Psoas muscle (tissue), 8 donors: Measurements from ENCODE around the gene CCDC88A. TPM values are rescaled to one million over a fixed set of nuclear protein-coding genes. Genes with fewer than 3 reads are reported as not detected.

ENCODE experiments used
- ATAC-seq, 4 donors: fragments of 200-7000 bp; cut with Tn5 transposase; one replicate each; pipeline ENCODE4 v1.9.1; 2020; ENCODE audit warnings: moderate library complexity in 3 of 4, mild to moderate bottlenecking in 2 of 4
- DNase-seq, 2 donors: peaks; one replicate each; pipeline ENCODE4 v3.0.0-alpha.2; 2020
- H3K27ac ChIP-seq: fragments of 200-600 bp; one replicate; pipeline ENCODE4 v1.8.0; 2022
- H3K27me3 ChIP-seq, 3 donors: fragments of 200-600 bp in 1 of 3; one replicate each; pipeline versions ENCODE4 v1.6.1 to v1.8.0; 2013 to 2022; ENCODE audit warnings: low read length in 2 of 3, mild to moderate bottlenecking in 2 of 3, moderate library complexity in 1 of 3; ENCODE audit not compliant: insufficient read depth in 3 of 3
- H3K36me3 ChIP-seq, 2 donors: fragments of 200-600 bp in 1 of 2; one replicate each; pipeline versions ENCODE4 v1.6.1 to v1.8.0; 2013 to 2022; ENCODE audit warnings: low read depth in 1 of 2, mild to moderate bottlenecking in 1 of 2, moderate library complexity in 1 of 2; ENCODE audit not compliant: insufficient read depth in 1 of 2
- H3K4me1 ChIP-seq: fragments of 200-600 bp; one replicate; pipeline ENCODE4 v1.8.0; 2022
- H3K4me3 ChIP-seq: fragments of 200-600 bp; one replicate; pipeline ENCODE4 v1.8.0; 2022; ENCODE audit warnings: mild to moderate bottlenecking
- H3K9me3 ChIP-seq: fragments of 200-600 bp; one replicate; pipeline ENCODE4 v1.8.0; 2022
- WGBS, 3 donors: extraction: QIAGEN DNeasy Blood & Tissue Kit; methylation state at CpG; one replicate each; pipeline versions ENCODE4 v1.1.6 to v1.1.7; 2013; 5-methylcytosine and 5-hydroxymethylcytosine counted together
- intact Hi-C, 2 donors: fragments of 100-400 bp; cut with DNase I; formaldehyde crosslinking; loops; one replicate each; pipeline versions ENCODE4 v1.11.0 to v1.14.2; 2022
- long read RNA-seq, 2 donors: library from polyadenylated mRNA; unstranded; transcript quantifications; one replicate each; pipeline ENCODE4 v2.0.0, GENCODE V29; 2021
- polyA plus RNA-seq, 3 donors: library from polyadenylated mRNA; stranded (reverse); fragments of 200-250 nt; gene quantifications; one replicate each; pipeline ENCODE4 v1.2.3, GENCODE V29; 2013
- total RNA-seq, 4 donors: library from RNA; stranded (reverse); fragmentation: NEBNext Ultra II Directional in 2 of 4; extraction: Animal tissue kit (Norgen Biotek cat#: 25700) in 2 of 4; gene quantifications; one replicate each; pipeline versions ENCODE4 v1.2.1 to v1.2.4, GENCODE V29; 2021 to 2023
- TF ChIP-seq, protein P1 (sequence below): fragments of 200-600 bp; IDR thresholded peaks from one replicate; pipeline ENCODE4 v1.8.0; 2022; ENCODE audit warnings: antibody characterized with exemption
- donor health status: healthy with polysubstance abuse.
- donor health status: DM: no; HTN: no; CAD: no; lungs with moderate emphysema.
- donor health status: Bipolar disorder and iron deficiency.
- donor health status: healthy.
- donor health status: DM: yes; HTN: yes; CAD: no.
- donor health status: DM: no; HTN: no; CAD: no.
- donor health status: DM: no; HTN: no; CAD: no.
- donor health status: DM: yes; HTN: yes; CAD: no.

Gene CCDC88A, protein sequence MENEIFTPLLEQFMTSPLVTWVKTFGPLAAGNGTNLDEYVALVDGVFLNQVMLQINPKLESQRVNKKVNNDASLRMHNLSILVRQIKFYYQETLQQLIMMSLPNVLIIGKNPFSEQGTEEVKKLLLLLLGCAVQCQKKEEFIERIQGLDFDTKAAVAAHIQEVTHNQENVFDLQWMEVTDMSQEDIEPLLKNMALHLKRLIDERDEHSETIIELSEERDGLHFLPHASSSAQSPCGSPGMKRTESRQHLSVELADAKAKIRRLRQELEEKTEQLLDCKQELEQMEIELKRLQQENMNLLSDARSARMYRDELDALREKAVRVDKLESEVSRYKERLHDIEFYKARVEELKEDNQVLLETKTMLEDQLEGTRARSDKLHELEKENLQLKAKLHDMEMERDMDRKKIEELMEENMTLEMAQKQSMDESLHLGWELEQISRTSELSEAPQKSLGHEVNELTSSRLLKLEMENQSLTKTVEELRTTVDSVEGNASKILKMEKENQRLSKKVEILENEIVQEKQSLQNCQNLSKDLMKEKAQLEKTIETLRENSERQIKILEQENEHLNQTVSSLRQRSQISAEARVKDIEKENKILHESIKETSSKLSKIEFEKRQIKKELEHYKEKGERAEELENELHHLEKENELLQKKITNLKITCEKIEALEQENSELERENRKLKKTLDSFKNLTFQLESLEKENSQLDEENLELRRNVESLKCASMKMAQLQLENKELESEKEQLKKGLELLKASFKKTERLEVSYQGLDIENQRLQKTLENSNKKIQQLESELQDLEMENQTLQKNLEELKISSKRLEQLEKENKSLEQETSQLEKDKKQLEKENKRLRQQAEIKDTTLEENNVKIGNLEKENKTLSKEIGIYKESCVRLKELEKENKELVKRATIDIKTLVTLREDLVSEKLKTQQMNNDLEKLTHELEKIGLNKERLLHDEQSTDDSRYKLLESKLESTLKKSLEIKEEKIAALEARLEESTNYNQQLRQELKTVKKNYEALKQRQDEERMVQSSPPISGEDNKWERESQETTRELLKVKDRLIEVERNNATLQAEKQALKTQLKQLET (N-terminal part only)
- 10 to 100 TPM; 12.3 to 21.4 (median 16.8) TPM for total RNA-seq
- 1 to 10 TPM; 4.7 to 8.9 (median 5.6) TPM for polyA plus RNA-seq
- long read RNA-seq, donor 1, partial matches to known transcripts: 5 of 6 reads
- long read RNA-seq, donor 1, other reads (novel, unspliced or antisense): 1 of 6 reads
- long read RNA-seq, donor 2, partial matches to known transcripts: 9 of 13 reads
- long read RNA-seq, donor 2, other reads (novel, unspliced or antisense): 4 of 13 reads

DNA sequence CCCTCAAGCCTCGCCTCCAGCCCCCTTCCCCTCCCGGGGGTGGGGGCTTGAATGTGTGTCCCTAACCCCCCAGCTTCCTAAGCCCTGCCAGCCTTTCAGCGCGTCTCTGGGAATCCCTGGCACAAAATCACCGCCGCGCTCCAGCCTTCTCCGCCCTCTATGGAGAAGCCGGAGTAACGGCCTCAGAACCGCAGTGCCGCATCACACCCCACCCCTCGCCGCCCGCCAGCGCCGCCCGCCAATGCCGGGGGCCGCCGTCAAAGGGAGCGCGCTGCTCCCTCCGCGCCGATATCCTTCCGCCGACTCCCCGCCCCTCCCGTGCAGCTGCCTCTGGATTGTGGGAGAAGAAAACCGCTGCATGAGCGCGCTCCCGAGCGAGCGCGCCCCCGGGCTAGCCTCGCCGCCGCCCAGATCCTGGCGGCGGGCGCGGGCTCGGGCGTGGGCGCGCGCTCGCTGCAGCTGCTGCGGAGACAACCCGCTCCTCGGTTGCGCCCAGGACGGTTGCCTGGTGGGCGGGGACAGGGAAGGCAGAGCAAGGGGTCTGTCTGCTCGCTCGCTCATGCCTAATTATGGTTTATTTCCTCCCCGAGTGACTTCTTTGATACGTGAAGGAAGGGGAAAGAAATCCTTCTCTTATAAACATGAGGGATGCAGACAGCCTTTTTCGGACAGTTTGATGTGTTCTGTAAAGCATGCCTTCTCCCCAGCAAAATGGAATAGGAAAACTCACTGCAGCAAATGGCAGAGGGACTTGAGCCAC, at the start of gene CCDC88A:
TSS of gene CCDC88A (minus strand) at position 178 of the 760 bp plus-strand sequence. CDS start 777 bp downstream, outside the sequence.
- Histone ChIP-seq H3K4me1 (peaks cover 13% of the 10 kb centered on the region), H3K9me3 (no peaks in the 10 kb centered on the region), H3K4me3 (peak within 1 kb of the TSS; percentile 89), H3K27ac (peak within 1 kb of the TSS; percentile 87), H3K27me3 (no peaks in the 10 kb centered on the region), H3K36me3 (no peaks in the 10 kb centered on the region)
- TF ChIP-seq, protein P1, sequence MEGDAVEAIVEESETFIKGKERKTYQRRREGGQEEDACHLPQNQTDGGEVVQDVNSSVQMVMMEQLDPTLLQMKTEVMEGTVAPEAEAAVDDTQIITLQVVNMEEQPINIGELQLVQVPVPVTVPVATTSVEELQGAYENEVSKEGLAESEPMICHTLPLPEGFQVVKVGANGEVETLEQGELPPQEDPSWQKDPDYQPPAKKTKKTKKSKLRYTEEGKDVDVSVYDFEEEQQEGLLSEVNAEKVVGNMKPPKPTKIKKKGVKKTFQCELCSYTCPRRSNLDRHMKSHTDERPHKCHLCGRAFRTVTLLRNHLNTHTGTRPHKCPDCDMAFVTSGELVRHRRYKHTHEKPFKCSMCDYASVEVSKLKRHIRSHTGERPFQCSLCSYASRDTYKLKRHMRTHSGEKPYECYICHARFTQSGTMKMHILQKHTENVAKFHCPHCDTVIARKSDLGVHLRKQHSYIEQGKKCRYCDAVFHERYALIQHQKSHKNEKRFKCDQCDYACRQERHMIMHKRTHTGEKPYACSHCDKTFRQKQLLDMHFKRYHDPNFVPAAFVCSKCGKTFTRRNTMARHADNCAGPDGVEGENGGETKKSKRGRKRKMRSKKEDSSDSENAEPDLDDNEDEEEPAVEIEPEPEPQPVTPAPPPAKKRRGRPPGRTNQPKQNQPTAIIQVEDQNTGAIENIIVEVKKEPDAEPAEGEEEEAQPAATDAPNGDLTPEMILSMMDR: peak; percentile 30
- intact Hi-C loops: loop anchor here (1.0 to 10.0 kb wide), 6 partner anchors 55 to 197 kb away; partner anchors contain the start of genes CFAP36 (in 2 of the 2) and PPP4R3B (in 1 of the 2)
- WGBS, 3 donors: 0 to 1% (median 0%) methylated on average over 49 to 62 of the region's 62 CpGs
- peak; percentile 95 to 97 (median 97) for ATAC-seq
- peak; percentile 98 for DNase-seq

DNA sequence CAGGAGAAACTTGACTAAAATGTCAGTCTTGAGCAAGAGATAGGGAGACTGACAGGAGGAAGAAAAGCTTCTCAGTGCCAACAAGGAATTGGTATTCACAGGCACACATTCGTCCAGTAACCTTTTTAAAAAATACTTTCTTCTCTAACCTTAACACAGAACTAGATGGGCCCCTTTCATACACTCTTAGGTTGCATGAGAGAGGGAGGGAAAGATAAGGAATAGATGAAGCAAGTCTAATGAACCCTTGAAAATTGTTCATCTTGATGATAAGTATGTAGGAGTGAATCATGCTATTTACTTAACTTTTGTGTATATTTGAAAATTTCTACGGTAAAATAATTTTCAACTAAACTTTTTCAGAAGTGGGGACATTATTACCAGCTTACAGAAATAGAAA, 42.0 kb upstream of the CCDC88A start:
- H3K36me3 ChIP-seq: no peaks in the 10 kb centered on the region

DNA sequence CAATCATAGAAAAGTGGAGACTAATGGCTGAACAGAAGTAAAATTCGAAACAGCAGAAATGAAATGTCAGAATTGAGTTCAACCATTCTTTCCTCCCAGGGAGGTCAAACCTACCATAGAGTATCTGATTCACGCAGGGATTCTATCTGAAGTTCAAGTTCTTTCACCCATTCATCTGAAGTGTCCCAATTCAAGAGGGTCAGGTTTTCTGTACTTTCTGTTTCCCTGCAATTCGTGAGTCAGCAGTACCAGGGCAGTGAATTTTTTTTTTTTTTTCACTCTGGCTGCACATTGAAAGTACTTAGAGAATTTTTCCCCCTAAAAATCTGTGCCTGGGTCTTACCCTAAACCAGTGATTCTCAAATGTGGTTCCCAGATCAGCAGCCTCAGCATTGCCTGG, 40.9 kb upstream of the CCDC88A start:
- no peak overlapping the region for H3K4me3 ChIP-seq
- WGBS, 3 donors: 68 to 79% (median 70%) methylated on average over 3 of the region's 3 CpGs
- H3K27ac ChIP-seq: no peak overlapping the region
- TF ChIP-seq, protein P1: no peak
- ATAC-seq (no peak), DNase-seq (no peak)
- no peaks in the 10 kb centered on the region for H3K4me1 ChIP-seq
- H3K27me3 ChIP-seq: peaks cover 0 to 3% (median 0%) of the 10 kb centered on the region in 3 donors
- H3K9me3 ChIP-seq: no peaks in the 10 kb centered on the region
- H3K36me3 ChIP-seq: no peaks in the 10 kb centered on the region
- intact Hi-C loops: no loop called here

More for the DNA sequence above, 42.0 kb upstream of the CCDC88A start:
- no peaks in the 10 kb centered on the region for H3K4me1 ChIP-seq
- no peak overlapping the region for H3K27ac ChIP-seq
- H3K4me3 ChIP-seq: no peak overlapping the region
- 76 to 91% (median 80%) methylated on average over 2 of the region's 2 CpGs for WGBS, 3 donors
- no peaks in the 10 kb centered on the region for H3K9me3 ChIP-seq
- no peak for DNase-seq
- H3K27me3 ChIP-seq: peaks cover 0 to 3% (median 0%) of the 10 kb centered on the region in 3 donors
- no peak for ATAC-seq
- TF ChIP-seq, protein P1: no peak
- intact Hi-C loops: no loop called here
